Mammary epithelial cell (primary cell): ENCODE measurements around the gene TMEM131L.

ENCODE experiments used
- CTCF ChIP-seq, 2 donors: IDR thresholded peaks in 1 of 2; conservative IDR thresholded peaks in 1 of 2; 2 replicates each; pipeline ENCODE4 v1.5.1; 2011 to 2012; ENCODE audit warnings: inconsistent platforms in 2 of 2, low read length in 2 of 2, mild to moderate bottlenecking in 2 of 2, control low read depth in 1 of 2, low read depth in 1 of 2; ENCODE audit not compliant: insufficient read depth in 1 of 2; ENCODE audit errors: extremely low read depth in 1 of 2
- EZH2 ChIP-seq: IDR thresholded peaks from 2 replicates; pipeline ENCODE4 v1.6.1; 2012; ENCODE audit warnings: low read length, inconsistent platforms, borderline replicate concordance

GRCh38 chr4:153448003-153448731, 18.0 kb upstream of the TMEM131L start:
- TF ChIP-seq CTCF (conservative IDR thresholded peaks at IDR 0.05 in 1 of 2, IDR thresholded peaks at IDR 0.05 in 1 of 2; ENCODE audit: extremely low read depth in 1 of 2, insufficient read depth in 1 of 2, low read depth in 1 of 2, low read length in 2 of 2) (no peak), EZH2 (no peak)
